Gastroesophageal sphincter (tissue), 4 donors: ENCODE data around the gene WDR59. TPM values are rescaled to one million over a fixed set of nuclear protein-coding genes. Genes with fewer than 3 reads are reported as not detected.
A peak's percentile ranks its signal among the peaks of the same experiment; 100 is the strongest.

ENCODE experiments used
- ATAC-seq: fragments of 150-250 bp; one replicate; pipeline ENCODE4 v1.9.1; 2016; ENCODE audit warnings: mild to moderate bottlenecking, moderate library complexity
- H3K27ac ChIP-seq, 4 donors: fragments of 200-600 bp; sonication (generic) in 3 of 4; 1 replicate in 3 of 4; 2 replicates in 1 of 4; pipeline ENCODE4 v1.5.1; 2016 to 2019
- H3K27me3 ChIP-seq: fragments of 200-600 bp; sonication (generic); one replicate; pipeline ENCODE4 v1.5.1; 2019
- H3K36me3 ChIP-seq, 2 donors: fragments of 200-600 bp; sonication (generic); one replicate each; pipeline ENCODE4 v1.5.1; 2019; ENCODE audit warnings: control low read depth in 1 of 2
- H3K4me1 ChIP-seq, 3 donors: fragments of 200-600 bp; sonication (generic); 1 replicate in 2 of 3; 2 replicates in 1 of 3; pipeline ENCODE4 v1.5.1; 2016 to 2019; ENCODE audit warnings: control low read depth in 2 of 3
- H3K4me3 ChIP-seq, 2 donors: fragments of 200-600 bp; sonication (generic); one replicate each; pipeline ENCODE4 v1.5.1; 2019; ENCODE audit warnings: mild to moderate bottlenecking in 1 of 2, moderate library complexity in 1 of 2
- H3K9me3 ChIP-seq, 3 donors: fragments of 200-600 bp; sonication (generic); one replicate each; pipeline ENCODE4 v1.5.1; 2017 to 2019; ENCODE audit warnings: control low read depth in 2 of 3
- EP300 ChIP-seq: sonication (generic); formaldehyde crosslinking; IDR thresholded peaks from one replicate; pipeline ENCODE4 v1.6.1; 2017; ENCODE audit warnings: antibody characterized with exemption, mild to moderate bottlenecking
- POLR2A ChIP-seq, 2 donors: fragments of 450-650 bp; IDR thresholded peaks; one replicate each; pipeline ENCODE4 v1.6.1; 2017; ENCODE audit warnings: antibody characterized with exemption in 2 of 2, mild to moderate bottlenecking in 2 of 2, moderate library complexity in 1 of 2
- POLR2AphosphoS5 ChIP-seq: sonication (generic); formaldehyde crosslinking; IDR thresholded peaks from one replicate; pipeline ENCODE4 v1.6.1; 2017; ENCODE audit warnings: antibody characterized with exemption
- WGBS, 2 donors: methylation state at CpG; one replicate each; pipeline ENCODE4 v1.1.5; 2018; ENCODE audit warnings: low coverage in 1 of 2; 5-methylcytosine and 5-hydroxymethylcytosine counted together
- total RNA-seq, 4 donors: library from RNA; depleted of rRNA; stranded (reverse); fragments of >200 nt; gene quantifications; one replicate each; pipeline ENCODE4 v1.1.0, GENCODE V29; 2016
- TF ChIP-seq, protein P1 (sequence below), 4 experiments: fragments of 200-600 bp in 2 of 4; fragments of 450-650 bp in 2 of 4; sonication (generic) in 1 of 4; IDR thresholded peaks; one replicate each; pipeline ENCODE4 v1.5.1; 2017 to 2019; ENCODE audit warnings: antibody characterized with exemption in 4 of 4, mild to moderate bottlenecking in 2 of 4, moderate library complexity in 2 of 4

WDR59 gene
- total RNA-seq, 4 donors from 2014 or later, result 18.4 to 31.3 (median 21.4) TPM

DNA sequence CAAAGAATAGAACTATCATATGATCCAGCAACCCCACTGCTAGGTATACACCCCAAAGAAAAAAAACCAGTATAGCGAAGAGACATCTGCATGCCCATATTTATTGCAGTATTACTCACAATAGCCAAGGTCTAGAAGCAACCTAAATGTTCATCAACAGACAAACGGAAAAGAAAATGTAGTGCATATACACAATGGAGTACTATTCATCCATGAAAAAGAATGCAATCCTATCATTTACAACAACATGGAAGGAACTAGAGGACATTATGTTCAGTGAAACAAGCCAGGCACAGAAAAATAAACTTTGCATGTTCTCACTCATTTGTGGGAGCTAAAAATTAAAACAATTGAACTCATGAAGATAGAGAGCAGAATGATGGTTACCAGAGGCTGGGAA is 55.3 kb downstream of the WDR59 start:
- H3K27me3 ChIP-seq, result no peaks in the 10 kb centered on the region
- H3K27ac ChIP-seq, result no peak overlapping the region
- no peak overlapping the region for H3K4me3 ChIP-seq
- WGBS, 2 donors, result 88 to 100% methylated on average over 1 to 2 of the region's 2 CpGs
- H3K4me1 ChIP-seq, result peaks cover 0 to 3% (median 0%) of the 10 kb centered on the region in 3 donors
- peaks cover 0 to 45% of the 10 kb centered on the region in 2 donors for H3K36me3 ChIP-seq
- no peaks in the 10 kb centered on the region for H3K9me3 ChIP-seq
- no peak for ATAC-seq
- TF ChIP-seq, protein P1, sequence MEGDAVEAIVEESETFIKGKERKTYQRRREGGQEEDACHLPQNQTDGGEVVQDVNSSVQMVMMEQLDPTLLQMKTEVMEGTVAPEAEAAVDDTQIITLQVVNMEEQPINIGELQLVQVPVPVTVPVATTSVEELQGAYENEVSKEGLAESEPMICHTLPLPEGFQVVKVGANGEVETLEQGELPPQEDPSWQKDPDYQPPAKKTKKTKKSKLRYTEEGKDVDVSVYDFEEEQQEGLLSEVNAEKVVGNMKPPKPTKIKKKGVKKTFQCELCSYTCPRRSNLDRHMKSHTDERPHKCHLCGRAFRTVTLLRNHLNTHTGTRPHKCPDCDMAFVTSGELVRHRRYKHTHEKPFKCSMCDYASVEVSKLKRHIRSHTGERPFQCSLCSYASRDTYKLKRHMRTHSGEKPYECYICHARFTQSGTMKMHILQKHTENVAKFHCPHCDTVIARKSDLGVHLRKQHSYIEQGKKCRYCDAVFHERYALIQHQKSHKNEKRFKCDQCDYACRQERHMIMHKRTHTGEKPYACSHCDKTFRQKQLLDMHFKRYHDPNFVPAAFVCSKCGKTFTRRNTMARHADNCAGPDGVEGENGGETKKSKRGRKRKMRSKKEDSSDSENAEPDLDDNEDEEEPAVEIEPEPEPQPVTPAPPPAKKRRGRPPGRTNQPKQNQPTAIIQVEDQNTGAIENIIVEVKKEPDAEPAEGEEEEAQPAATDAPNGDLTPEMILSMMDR (IDR thresholded peaks at IDR 0.05), result no peak
- TF ChIP-seq POLR2A (IDR thresholded peaks at IDR 0.05), result no peak
- TF ChIP-seq POLR2AphosphoS5, result no peak
- no peak for TF ChIP-seq EP300

DNA sequence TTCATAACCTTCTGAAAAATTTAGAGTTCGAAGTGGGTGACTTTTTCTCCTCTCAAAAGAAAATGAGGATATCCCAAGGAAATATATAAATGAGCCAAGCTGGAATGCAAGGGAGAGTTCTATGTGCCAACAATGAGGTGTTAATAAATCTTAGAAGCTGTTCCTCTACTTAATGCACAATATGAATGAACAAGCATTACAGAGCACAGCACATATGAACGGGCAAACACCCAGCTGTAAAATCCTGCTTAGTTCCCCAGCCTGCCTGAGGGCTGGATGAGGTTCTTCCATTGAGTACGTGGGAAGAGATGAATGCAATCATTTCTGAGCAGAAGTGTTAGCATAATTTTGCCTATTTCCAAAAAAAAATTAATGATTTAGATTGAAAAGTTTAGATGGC is 58.1 kb downstream of the WDR59 start:
- Histone ChIP-seq H3K4me3 (no peak overlapping the region), H3K27ac (no peak overlapping the region), H3K9me3 (no peaks in the 10 kb centered on the region), H3K36me3 (peaks cover 0 to 32% of the 10 kb centered on the region in 2 donors), H3K4me1 (peaks cover 0 to 32% (median 7%) of the 10 kb centered on the region in 3 donors), H3K27me3 (no peaks in the 10 kb centered on the region)
- TF ChIP-seq, protein P1 (IDR thresholded peaks at IDR 0.05), result no peak
- TF ChIP-seq POLR2AphosphoS5, result no peak
- TF ChIP-seq POLR2A (IDR thresholded peaks at IDR 0.05), result no peak
- TF ChIP-seq EP300, result no peak
- 58 to 80% methylated on average over 3 of the region's 3 CpGs for WGBS, 2 donors
- no peak for ATAC-seq

DNA sequence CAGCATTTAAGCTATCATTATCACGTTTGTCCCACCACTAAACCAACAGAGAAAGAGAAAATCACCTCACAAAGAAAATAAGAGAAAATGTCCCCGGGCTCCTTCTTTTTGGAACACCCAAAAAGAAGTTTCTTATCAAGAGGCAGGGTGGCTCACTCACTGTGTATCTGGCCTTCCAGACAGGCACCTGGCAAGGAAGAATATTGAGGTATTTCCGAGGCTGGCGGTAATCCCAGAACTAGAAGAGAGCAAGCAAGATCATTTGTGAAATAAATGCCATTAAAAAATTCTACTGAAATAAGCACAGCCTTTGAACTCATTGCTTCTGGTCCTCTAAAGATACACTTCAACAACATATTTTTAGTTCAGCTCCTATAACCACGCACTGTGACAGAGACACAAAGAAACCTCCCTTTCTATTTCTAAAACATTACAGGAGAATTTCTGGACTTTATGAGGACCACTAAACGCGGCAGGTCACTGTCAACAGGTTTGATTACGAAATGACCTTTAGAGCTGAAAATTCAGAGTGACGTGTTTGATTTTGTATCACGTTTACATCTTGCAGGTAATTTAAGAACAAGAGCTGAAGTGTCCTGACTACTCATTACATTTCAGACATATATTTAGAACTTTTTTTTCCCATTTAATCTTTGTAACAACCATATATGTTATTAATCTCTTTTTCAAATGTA is 61.0 kb downstream of the WDR59 start:
- no peak for TF ChIP-seq POLR2A (IDR thresholded peaks at IDR 0.05)
- TF ChIP-seq EP300, result no peak
- peak; percentile 30 for TF ChIP-seq POLR2AphosphoS5
- TF ChIP-seq, protein P1 (IDR thresholded peaks at IDR 0.05), result no peak
- Histone ChIP-seq H3K27me3 (no peaks in the 10 kb centered on the region), H3K4me1 (peaks cover 0 to 45% (median 7%) of the 10 kb centered on the region in 3 donors), H3K9me3 (no peaks in the 10 kb centered on the region), H3K36me3 (peaks cover 0 to 46% of the 10 kb centered on the region in 2 donors), H3K27ac (peak overlapping the region; percentile 3 to 73 (median 54)), H3K4me3 (no peak overlapping the region)
- WGBS, 2 donors, result 22 to 58% methylated on average over 9 to 10 of the region's 10 CpGs
- no peak for ATAC-seq

DNA sequence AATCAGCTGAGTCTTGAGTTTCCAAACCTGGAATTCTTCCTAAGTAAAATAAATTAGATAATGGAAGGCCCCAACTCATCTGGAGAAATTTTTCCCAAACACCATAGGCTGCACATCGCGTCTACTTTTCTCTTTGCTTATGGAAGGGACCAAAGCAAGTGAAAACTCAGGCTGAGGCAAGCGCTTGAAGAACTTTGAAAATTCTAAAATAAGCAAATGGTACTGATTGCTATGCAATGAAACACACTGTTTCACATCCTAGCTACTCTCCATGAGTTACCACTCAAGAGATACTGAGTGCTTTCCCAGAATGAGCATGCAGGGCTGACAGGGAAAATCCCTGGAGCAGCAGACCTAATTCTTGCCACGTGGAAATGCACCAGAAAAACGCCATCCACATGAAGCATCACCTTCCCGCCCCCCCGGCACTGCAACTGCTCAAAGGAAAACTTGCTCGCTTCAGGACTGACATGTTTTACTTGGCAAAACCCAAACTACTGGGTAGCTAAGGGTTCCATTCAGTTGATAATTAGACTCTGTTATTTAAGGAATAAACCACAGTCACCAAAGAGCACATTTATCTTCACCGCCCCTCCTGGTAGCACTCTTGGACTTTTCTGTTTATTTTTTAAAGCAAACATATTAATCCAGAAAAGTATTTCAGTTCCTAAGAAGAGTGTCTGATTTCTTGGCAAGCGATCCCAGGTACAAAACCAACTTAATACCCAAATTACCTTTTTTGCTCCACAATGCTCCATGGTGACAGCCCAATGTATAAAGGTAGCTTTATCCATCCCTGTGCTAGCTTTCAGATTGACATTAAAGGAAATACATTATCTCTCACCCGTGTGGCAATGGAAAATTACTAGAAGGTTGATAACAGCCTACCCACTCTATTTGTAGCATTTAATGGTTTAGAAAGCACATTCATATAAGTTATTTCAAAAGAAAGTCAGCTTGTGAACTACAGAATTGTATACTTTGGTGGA is 62.5 kb downstream of the WDR59 start:
- WGBS, 2 donors, result 28 to 39% methylated on average over 8 to 11 of the region's 11 CpGs
- Histone ChIP-seq H3K9me3 (no peaks in the 10 kb centered on the region), H3K4me1 (peaks cover 0 to 45% (median 7%) of the 10 kb centered on the region in 3 donors), H3K4me3 (no peak overlapping the region), H3K27me3 (no peaks in the 10 kb centered on the region), H3K36me3 (peaks cover 0 to 52% of the 10 kb centered on the region in 2 donors), H3K27ac (peak overlapping the region; percentile 20 to 73 (median 65))
- no peak for TF ChIP-seq EP300
- no peak for TF ChIP-seq POLR2A (IDR thresholded peaks at IDR 0.05)
- TF ChIP-seq, protein P1 (IDR thresholded peaks at IDR 0.05), result peak in 2 of 4 experiments; percentile 30 to 46
- TF ChIP-seq POLR2AphosphoS5, result peak; percentile 82
- peak; percentile 65 for ATAC-seq
